Body of pancreas (tissue), 4 donors: ENCODE results near the gene FLII. TPM values are rescaled to one million over a fixed set of nuclear protein-coding genes. Genes with fewer than 3 reads are reported as not detected.

ENCODE experiments used
- ATAC-seq: fragments of 150-250 bp; one replicate; pipeline ENCODE4 v1.9.1; 2016
- DNase-seq, 4 donors: peaks; one replicate each; pipeline ENCODE4 v3.0.0-alpha.2; 2019
- H3K27ac ChIP-seq, 4 donors: fragments of 200-600 bp; sonication (generic); 1 replicate in 3 of 4; 2 replicates in 1 of 4; pipeline versions ENCODE4 v1.5.1 to v1.6.1; 2016 to 2019; ENCODE audit warnings: mild to moderate bottlenecking in 1 of 4, mixed read lengths in 1 of 4, moderate library complexity in 1 of 4
- H3K27me3 ChIP-seq, 2 donors: fragments of 200-600 bp; sonication (generic); one replicate each; pipeline ENCODE4 v1.6.0; 2016; ENCODE audit warnings: mild to moderate bottlenecking in 1 of 2
- H3K36me3 ChIP-seq, 2 donors: fragments of 200-600 bp; sonication (generic); replicated peaks in 1 of 2; 2 replicates each; pipeline ENCODE4 v1.5.1; 2016; ENCODE audit warnings: low read depth in 2 of 2; ENCODE audit not compliant: insufficient read depth in 1 of 2
- H3K4me1 ChIP-seq: fragments of 200-600 bp; sonication (generic); one replicate; pipeline ENCODE4 v1.6.0; 2016
- H3K4me3 ChIP-seq, 2 donors: fragments of 200-600 bp; sonication (generic); 1 replicate in 1 of 2; 2 replicates in 1 of 2; pipeline ENCODE4 v1.5.1; 2016 to 2019
- H3K9me3 ChIP-seq, 3 donors: fragments of 200-600 bp; sonication (generic); 1 replicate in 2 of 3; 2 replicates in 1 of 3; pipeline ENCODE4 v1.5.1; 2016
- CTCF ChIP-seq, 7 experiments: fragments of 450-650 bp in 4 of 7; fragments of 200-600 bp in 3 of 7; sonication (generic) in 3 of 7; IDR thresholded peaks; one replicate each; pipeline ENCODE4 v1.5.1; 2016 to 2019; ENCODE audit warnings: antibody characterized with exemption in 7 of 7
- POLR2A ChIP-seq, 3 donors: fragments of 450-650 bp; IDR thresholded peaks; one replicate each; pipeline ENCODE4 v1.6.1; 2016; ENCODE audit warnings: antibody characterized with exemption in 3 of 3, mild to moderate bottlenecking in 2 of 3
- WGBS, 2 donors: methylation state at CpG; one replicate each; pipeline ENCODE4 v1.1.5; 2017; 5-methylcytosine and 5-hydroxymethylcytosine counted together
- intact Hi-C: fragments of 100-400 bp; cut with DNase I; formaldehyde crosslinking; loops from one replicate; pipeline ENCODE4 v1.15.1; 2023
- total RNA-seq, 2 donors: library from RNA; depleted of rRNA; stranded (reverse); fragments of >200 nt; gene quantifications; one replicate each; pipeline ENCODE4 v1.1.0, GENCODE V29; 2016

Gene FLII
- total RNA-seq, 2 donors from 2014 or later, result 154 to 173 TPM

GRCh38 chr17:18246109-18246725, 12.3 kb downstream of the FLII start:
- 92 to 95% methylated on average over 5 to 24 of the region's 24 CpGs for WGBS, 2 donors

GRCh38 chr17:18245038-18245776, 13.3 kb downstream of the FLII start:
- Histone ChIP-seq H3K36me3 (peaks cover 0 to 18% of the 10 kb centered on the region in 2 donors), H3K4me3 (no peak overlapping the region), H3K9me3 (no peaks in the 10 kb centered on the region), H3K27me3 (no peaks in the 10 kb centered on the region), H3K4me1 (peaks cover under 1% of the 10 kb centered on the region), H3K27ac (no peak overlapping the region)
- intact Hi-C loops, result no loop called here
- DNase-seq (no peak), ATAC-seq (no peak)
- WGBS, 2 donors, result 86% methylated on average over 17 to 20 of the region's 21 CpGs
- TF ChIP-seq CTCF (IDR thresholded peaks at IDR 0.05) (no peak), POLR2A (IDR thresholded peaks at IDR 0.05) (no peak)

More at GRCh38 chr17:18246109-18246725, 12.3 kb downstream of the FLII start:
- intact Hi-C loops, result no loop called here
- Histone ChIP-seq H3K9me3 (no peaks in the 10 kb centered on the region), H3K27ac (no peak overlapping the region), H3K36me3 (peaks cover 0 to 21% of the 10 kb centered on the region in 2 donors), H3K27me3 (no peaks in the 10 kb centered on the region), H3K4me3 (no peak overlapping the region), H3K4me1 (peaks cover 11% of the 10 kb centered on the region)
- no peak for ATAC-seq
- TF ChIP-seq POLR2A (IDR thresholded peaks at IDR 0.05) (no peak), CTCF (IDR thresholded peaks at IDR 0.05) (no peak)
- DNase-seq, result no peak

GRCh38 chr17:18241229-18241871, 17.2 kb downstream of the FLII start:
- Histone ChIP-seq H3K27me3 (no peaks in the 10 kb centered on the region), H3K4me1 (no peaks in the 10 kb centered on the region), H3K9me3 (no peaks in the 10 kb centered on the region), H3K36me3 (peaks cover 0 to 15% of the 10 kb centered on the region in 2 donors), H3K27ac (no peak overlapping the region), H3K4me3 (no peak overlapping the region)
- WGBS, 2 donors, result 73 to 81% methylated on average over 11 to 26 of the region's 28 CpGs
- no peak for ATAC-seq
- no peak for DNase-seq
- intact Hi-C loops, result no loop called here
- TF ChIP-seq CTCF (IDR thresholded peaks at IDR 0.05), result no peak

DNA sequence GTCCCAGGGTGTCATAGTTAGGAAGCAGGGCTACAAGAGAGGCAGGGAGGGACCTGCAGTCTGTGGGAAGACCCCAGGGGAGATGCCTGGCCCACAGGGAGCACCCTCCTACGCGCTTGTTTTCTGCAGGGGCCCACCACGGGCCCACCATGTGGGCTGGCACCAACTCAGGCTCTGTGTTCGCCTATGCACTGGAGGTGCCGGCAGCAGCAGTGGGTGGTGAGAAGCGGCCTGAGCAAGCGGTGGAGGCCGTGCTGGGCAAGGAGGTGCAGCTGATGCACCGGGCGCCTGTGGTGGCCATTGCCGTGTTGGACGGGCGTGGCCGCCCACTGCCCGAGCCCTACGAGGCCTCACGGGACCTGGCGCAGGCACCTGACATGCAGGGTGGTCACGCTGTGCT, 18.1 kb downstream of the FLII start:
- WGBS, 2 donors, result 85 to 92% methylated on average over 8 to 18 of the region's 19 CpGs
- DNase-seq (no peak), ATAC-seq (no peak)
- no peaks in the 10 kb centered on the region for H3K4me1 ChIP-seq
- no peak overlapping the region for H3K27ac ChIP-seq
- H3K27me3 ChIP-seq, result no peaks in the 10 kb centered on the region
- H3K4me3 ChIP-seq, result no peak overlapping the region
- peaks cover 0 to 8% of the 10 kb centered on the region in 2 donors for H3K36me3 ChIP-seq
- H3K9me3 ChIP-seq, result no peaks in the 10 kb centered on the region
- TF ChIP-seq CTCF (IDR thresholded peaks at IDR 0.05) (no peak), POLR2A (IDR thresholded peaks at IDR 0.05) (no peak)
- intact Hi-C loops, result no loop called here
